Activated CD4-positive, alpha-beta memory T cell treated with anti-CD3 and anti-CD28 coated beads for 36 hours (primary cell): ENCODE data around the gene APBA2. TPM values are rescaled to one million over a fixed set of nuclear protein-coding genes. Genes with fewer than 3 reads are reported as not detected.

Experiments
- CTCF ChIA-PET: fragments of 350-600 bp; sonication (Branson Sonifier 250); formaldehyde crosslinking; loops from one replicate; lab custom pipeline; 2021; ENCODE audit warnings: antibody characterized with exemption, inconsistent platforms; lab: Charles Lee
- POLR2A ChIA-PET: fragments of 350-600 bp; sonication (Branson Sonifier 250); formaldehyde crosslinking; loops from one replicate; lab custom pipeline; 2021; ENCODE audit warnings: antibody characterized with exemption; lab: Charles Lee
- DNase-seq: peaks from one replicate; pipeline ENCODE4 v3.0.0-alpha.2; 2020
- H3K27ac Mint-ChIP-seq: one replicate; pipeline ENCODE4 v1.8.0; 2021; ENCODE audit warnings: mixed read lengths
- H3K27me3 Mint-ChIP-seq: one replicate; pipeline ENCODE4 v1.8.0; 2021; ENCODE audit warnings: mixed read lengths
- H3K36me3 Mint-ChIP-seq: one replicate; pipeline ENCODE4 v1.8.0; 2021; ENCODE audit warnings: mixed read lengths
- H3K4me1 Mint-ChIP-seq: one replicate; pipeline ENCODE4 v1.8.0; 2021; ENCODE audit warnings: low read depth, mixed read lengths
- H3K4me3 Mint-ChIP-seq: one replicate; pipeline ENCODE4 v1.8.0; 2021; ENCODE audit warnings: mild to moderate bottlenecking, mixed read lengths
- H3K9me3 Mint-ChIP-seq: one replicate; pipeline ENCODE4 v1.8.0; 2021; ENCODE audit warnings: mixed read lengths
- intact Hi-C: fragments of 100-400 bp; cut with micrococcal nuclease; formaldehyde crosslinking; loops from one replicate; pipeline ENCODE4 v1.15.1; 2023
- total RNA-seq, 2 experiments: library from RNA; stranded (reverse); gene quantifications; one replicate each; pipeline ENCODE4 v1.2.3, GENCODE V29; 2021

APBA2 gene
- total RNA-seq, 2 experiments from 2014 or later: 6.4 to 8.9 TPM

DNA sequence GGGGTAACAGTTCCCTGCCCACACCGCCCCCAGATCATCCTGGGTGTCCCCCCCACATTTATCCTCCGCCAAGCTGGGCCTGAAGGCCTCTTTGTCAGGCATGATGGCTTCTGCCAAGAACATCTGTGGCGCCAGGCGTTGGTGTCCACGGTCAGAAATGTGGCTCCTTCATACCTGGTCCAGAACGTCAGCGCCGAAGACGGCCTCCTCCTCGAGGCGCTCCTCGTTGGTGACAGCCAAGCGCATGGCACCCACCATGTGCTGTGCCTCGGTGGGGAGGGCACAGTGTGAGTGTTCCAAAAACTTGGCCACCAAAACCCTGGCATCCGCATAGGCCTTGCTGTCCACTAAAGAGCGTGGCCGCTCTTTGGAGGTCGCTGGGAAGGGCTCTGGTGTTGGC is 237.4 kb downstream of the APBA2 start:
- DNase-seq: no peak

DNA sequence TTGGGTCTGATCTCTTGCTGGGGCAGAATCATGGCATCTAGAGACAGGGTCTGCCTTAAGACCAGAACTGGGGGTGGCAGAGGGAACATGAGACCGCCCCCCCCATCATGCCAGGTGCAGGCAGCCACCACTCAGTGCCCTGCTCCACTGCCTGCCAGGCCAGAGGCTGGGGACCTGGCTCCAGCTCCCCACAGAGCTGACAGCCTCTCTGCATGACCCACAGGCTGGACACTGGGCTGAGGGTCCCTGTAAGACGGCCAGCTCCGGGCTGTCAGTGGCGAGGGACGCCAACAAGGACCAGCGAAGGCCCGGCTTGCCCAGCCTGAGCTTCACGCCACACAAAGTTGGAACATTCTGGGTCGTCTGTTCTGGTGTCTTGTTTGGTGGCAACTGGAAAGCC is 238.2 kb downstream of the APBA2 start:
- no peaks in the 10 kb centered on the region for H3K27me3 Mint-ChIP-seq
- no peaks in the 10 kb centered on the region for H3K4me1 Mint-ChIP-seq
- no peaks in the 10 kb centered on the region for H3K36me3 Mint-ChIP-seq
- H3K4me3 Mint-ChIP-seq: no peak overlapping the region
- ChIA-PET CTCF (interaction anchor here (1.7 kb wide), 1 partner anchor 22 kb away, joined by 3 read pairs; no protein-coding TSS in a partner anchor), POLR2A (no interaction called here)
- intact Hi-C loops: no loop called here
- H3K27ac Mint-ChIP-seq: no peak overlapping the region
- DNase-seq: no peak
- H3K9me3 Mint-ChIP-seq: no peaks in the 10 kb centered on the region

More for the DNA sequence above, 237.4 kb downstream of the APBA2 start:
- Mint-ChIP-seq H3K9me3 (no peaks in the 10 kb centered on the region), H3K27ac (no peak overlapping the region), H3K36me3 (no peaks in the 10 kb centered on the region), H3K27me3 (no peaks in the 10 kb centered on the region), H3K4me1 (no peaks in the 10 kb centered on the region), H3K4me3 (no peak overlapping the region)
- intact Hi-C loops: no loop called here
- CTCF ChIA-PET: no interaction called here
- POLR2A ChIA-PET: no interaction called here

DNA sequence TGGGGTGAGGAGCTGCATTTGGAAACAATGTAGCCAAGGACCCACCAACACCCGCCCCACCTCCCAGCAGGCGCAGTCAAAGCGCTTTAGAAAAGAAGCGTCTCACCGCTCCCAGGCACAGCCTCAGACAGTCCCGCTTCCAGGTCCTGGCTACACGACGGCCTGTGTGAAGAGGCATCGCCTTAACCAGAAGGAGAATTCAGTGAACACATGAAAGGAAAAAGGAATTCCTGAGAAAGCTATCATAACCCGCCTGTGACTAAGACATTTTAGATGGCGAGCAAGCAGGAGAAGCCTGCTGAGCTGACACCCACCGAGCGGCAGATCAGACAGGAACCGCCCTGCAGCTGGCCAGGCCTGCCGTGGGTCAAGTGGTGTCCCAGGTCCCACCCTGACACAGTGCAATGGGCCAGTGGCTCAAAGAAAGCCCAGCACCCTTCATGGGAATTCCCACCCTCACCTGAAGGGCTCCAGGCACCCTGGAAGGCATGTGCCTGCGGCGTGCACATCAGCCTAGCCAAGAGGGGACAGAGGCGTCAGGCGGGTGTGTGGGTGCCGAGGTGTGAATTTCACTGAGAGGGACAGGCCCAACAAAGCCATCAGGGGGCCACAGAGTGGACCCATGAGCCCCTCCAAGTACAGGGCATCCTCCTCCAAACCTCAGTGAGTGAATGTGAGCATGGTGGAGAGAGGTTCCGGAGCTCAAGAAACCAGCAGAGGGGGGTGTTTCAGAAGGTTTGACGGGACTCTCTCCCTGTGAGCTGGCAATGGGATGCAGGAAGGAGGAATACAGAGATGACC is 239.0 kb downstream of the APBA2 start:
- H3K27me3 Mint-ChIP-seq: no peaks in the 10 kb centered on the region
- H3K4me3 Mint-ChIP-seq: no peak overlapping the region
- no peaks in the 10 kb centered on the region for H3K9me3 Mint-ChIP-seq
- DNase-seq: no peak
- no peaks in the 10 kb centered on the region for H3K4me1 Mint-ChIP-seq
- no peak overlapping the region for H3K27ac Mint-ChIP-seq
- CTCF ChIA-PET: interaction anchor here (1.7 kb wide), 1 partner anchor 23 kb away, joined by 3 read pairs; no protein-coding TSS in a partner anchor
- intact Hi-C loops: no loop called here
- H3K36me3 Mint-ChIP-seq: no peaks in the 10 kb centered on the region
- POLR2A ChIA-PET: no interaction called here

DNA sequence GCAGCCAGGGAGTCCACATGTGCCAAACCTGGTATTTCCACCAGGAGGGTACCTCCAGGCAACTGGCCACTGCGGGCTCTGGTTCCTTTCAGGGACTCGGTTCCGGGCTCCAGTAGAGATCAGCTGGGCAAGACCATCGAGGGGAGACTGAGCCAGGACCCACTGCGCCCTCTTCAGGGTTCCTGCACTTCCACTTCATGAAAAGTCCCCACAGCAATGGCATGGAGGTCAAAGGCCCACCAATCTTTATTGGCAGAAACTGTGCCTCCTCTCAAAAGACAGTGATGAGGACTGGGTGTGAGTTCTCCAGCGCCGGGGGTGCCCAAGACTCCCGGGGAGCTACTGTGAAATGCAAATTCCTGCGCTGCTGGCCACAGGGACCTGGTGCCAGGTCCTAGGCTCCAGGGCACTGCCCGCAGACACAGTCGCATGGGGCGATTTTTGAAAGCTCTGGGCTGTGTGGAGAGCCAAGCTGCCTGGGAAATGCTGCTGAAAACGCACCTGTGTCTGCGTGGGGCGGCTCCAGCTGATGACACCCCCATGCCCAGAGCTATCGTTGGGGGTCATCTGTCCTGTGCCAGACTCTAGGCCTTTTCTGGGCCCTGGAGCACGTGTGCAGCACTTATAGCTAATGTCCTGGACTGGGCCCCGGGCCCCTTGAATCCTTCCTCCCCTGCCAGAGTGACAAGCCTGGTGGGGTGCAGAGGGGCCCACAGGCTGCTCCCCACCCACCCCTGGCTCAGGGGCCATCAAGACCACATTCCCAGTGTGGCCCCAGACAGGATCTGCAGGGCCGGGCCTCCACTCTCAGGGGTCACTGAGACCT is 239.8 kb downstream of the APBA2 start:
- H3K27ac Mint-ChIP-seq: no peak overlapping the region
- no peaks in the 10 kb centered on the region for H3K27me3 Mint-ChIP-seq
- no peaks in the 10 kb centered on the region for H3K4me1 Mint-ChIP-seq
- no peaks in the 10 kb centered on the region for H3K9me3 Mint-ChIP-seq
- no peaks in the 10 kb centered on the region for H3K36me3 Mint-ChIP-seq
- DNase-seq: no peak
- H3K4me3 Mint-ChIP-seq: no peak overlapping the region
- CTCF ChIA-PET: interaction anchor here (1.7 kb wide), 1 partner anchor 24 kb away, joined by 3 read pairs; no protein-coding TSS in a partner anchor
- intact Hi-C loops: no loop called here
- POLR2A ChIA-PET: no interaction called here

DNA sequence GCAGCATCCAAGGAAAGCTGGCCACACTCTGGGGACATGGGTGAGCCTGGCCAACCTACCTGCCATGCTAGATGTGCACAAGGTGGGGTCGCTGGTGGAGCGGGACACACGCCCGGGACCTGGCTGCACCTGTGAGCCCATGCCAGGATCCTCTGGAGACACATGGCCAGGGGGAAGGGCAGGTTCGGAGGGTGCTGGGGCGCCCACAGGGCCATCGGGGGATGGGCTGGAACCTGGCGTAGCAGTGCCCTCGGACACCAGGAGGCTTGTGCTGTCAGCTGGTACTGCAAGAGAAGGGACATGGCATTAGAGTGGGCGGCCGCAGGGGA is 240.4 kb downstream of the APBA2 start:
- H3K9me3 Mint-ChIP-seq: no peaks in the 10 kb centered on the region
- no peak overlapping the region for H3K27ac Mint-ChIP-seq
- H3K36me3 Mint-ChIP-seq: no peaks in the 10 kb centered on the region
- DNase-seq: no peak
- ChIA-PET CTCF (no interaction called here), POLR2A (no interaction called here)
- intact Hi-C loops: no loop called here
- H3K4me1 Mint-ChIP-seq: no peaks in the 10 kb centered on the region
- H3K27me3 Mint-ChIP-seq: no peaks in the 10 kb centered on the region
- H3K4me3 Mint-ChIP-seq: no peak overlapping the region

DNA sequence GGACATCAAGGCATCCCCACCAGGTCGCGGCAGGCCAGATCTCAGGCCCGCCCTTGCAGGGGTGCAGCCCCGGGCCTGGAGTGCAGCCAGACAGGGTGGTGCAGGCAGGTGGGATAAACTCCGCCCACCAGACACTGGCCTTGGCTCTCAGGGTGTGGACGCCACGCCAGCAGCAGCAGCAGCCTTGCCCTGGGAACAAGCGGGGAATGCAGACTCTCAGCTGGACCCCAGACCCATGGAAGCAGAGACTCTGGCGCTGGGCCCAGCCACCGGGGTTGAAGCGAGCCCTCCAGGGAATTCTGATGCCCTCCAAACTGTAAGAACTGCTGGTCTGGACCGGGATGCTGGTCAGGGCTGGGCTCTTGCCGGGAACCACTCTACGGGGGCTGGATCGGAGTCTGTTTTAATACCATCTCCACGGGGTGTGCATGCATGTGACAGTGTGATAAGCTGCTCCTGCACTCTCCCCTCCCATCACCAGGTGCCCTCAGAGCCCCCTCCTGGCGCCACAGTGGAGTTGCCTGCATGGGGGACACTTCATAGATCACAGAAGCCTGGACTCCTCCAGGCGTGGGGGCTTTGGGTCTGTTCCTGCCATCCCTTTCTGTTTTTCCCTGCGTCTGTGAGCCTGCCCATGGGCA is 241.2 kb downstream of the APBA2 start:
- Mint-ChIP-seq H3K9me3 (no peaks in the 10 kb centered on the region), H3K27me3 (no peaks in the 10 kb centered on the region), H3K27ac (no peak overlapping the region), H3K4me1 (no peaks in the 10 kb centered on the region), H3K4me3 (no peak overlapping the region), H3K36me3 (no peaks in the 10 kb centered on the region)
- CTCF ChIA-PET: no interaction called here
- intact Hi-C loops: no loop called here
- POLR2A ChIA-PET: no interaction called here
- no peak for DNase-seq

DNA sequence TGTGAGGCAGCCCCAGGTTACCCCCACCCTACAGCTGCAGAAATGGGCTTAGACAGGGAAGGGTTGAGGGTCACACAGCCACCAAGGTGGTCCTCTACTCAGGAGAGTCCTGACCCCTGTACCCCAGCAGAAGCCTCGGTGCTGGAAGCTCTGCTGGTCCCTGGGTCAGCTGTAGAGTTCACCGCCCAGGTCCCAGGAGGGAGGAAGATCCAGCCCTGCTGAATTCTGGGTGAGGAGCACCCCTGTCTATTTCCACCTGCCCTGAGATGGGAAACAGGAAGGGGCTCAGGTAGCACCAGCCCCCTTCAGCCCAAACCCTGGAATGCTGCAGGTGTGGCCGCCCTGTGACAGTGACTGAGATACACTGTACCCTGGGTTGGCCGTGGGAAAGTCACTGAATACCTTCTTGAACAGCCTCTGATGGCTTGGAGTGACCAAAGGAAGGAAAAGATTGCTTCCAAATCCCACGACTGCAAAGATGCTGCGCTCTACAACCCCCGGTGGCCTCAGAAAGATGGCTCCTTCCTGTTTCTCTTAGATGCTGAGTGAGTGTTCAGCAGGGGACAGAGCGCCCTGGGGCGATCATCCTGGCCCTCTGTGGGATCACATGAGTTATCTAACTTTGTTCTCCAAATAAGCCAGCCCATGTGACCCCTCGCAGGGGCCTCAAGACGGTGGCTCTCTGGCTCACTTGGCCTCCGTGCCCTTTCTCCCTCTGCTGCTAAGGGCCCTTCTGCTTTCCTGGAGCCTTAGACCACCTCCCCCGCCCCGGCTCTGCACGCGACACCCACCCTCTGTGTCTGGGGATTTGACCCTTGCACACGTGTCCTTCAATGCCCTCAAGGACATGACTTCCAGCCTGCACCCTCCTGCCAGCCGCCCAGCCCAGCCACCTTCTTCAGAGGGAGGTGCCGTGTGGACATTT is 242.0 kb downstream of the APBA2 start:
- intact Hi-C loops: no loop called here
- no peak for DNase-seq
- Mint-ChIP-seq H3K36me3 (no peaks in the 10 kb centered on the region), H3K4me3 (no peak overlapping the region), H3K4me1 (no peaks in the 10 kb centered on the region), H3K27ac (no peak overlapping the region), H3K27me3 (no peaks in the 10 kb centered on the region), H3K9me3 (no peaks in the 10 kb centered on the region)
- CTCF ChIA-PET: interaction anchor here (1.4 kb wide), 1 partner anchor 14 kb away, joined by 3 read pairs; no protein-coding TSS in a partner anchor
- POLR2A ChIA-PET: no interaction called here

DNA sequence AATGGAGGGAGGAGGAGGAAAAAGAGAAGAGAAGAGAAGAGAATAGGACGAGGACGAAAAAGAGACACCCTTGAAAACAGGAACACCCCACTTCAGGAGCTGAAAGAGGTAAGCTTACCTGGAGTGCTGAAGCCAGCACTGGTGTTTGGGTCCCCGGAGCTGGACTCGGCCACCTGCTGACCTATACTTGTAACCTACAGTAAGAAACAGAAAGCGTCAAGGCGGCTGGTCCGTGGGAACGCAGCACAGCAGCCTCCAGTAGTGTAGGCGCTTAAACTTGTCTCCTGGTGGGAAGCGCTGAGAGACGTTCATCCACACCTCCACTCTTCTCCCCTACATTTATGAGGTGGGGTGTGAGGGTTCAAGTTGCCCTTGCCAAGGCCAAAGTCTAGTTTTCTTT is 242.9 kb downstream of the APBA2 start:
- H3K9me3 Mint-ChIP-seq: no peaks in the 10 kb centered on the region
- H3K36me3 Mint-ChIP-seq: no peaks in the 10 kb centered on the region
- H3K4me3 Mint-ChIP-seq: no peak overlapping the region
- no peaks in the 10 kb centered on the region for H3K27me3 Mint-ChIP-seq
- intact Hi-C loops: no loop called here
- no peak overlapping the region for H3K27ac Mint-ChIP-seq
- ChIA-PET CTCF (interaction anchor here (0.9 to 1.4 kb wide), 2 partner anchors 13 to 29 kb away, joined by 3 to 4 read pairs; no protein-coding TSS in a partner anchor), POLR2A (no interaction called here)
- no peaks in the 10 kb centered on the region for H3K4me1 Mint-ChIP-seq
- DNase-seq: no peak

DNA sequence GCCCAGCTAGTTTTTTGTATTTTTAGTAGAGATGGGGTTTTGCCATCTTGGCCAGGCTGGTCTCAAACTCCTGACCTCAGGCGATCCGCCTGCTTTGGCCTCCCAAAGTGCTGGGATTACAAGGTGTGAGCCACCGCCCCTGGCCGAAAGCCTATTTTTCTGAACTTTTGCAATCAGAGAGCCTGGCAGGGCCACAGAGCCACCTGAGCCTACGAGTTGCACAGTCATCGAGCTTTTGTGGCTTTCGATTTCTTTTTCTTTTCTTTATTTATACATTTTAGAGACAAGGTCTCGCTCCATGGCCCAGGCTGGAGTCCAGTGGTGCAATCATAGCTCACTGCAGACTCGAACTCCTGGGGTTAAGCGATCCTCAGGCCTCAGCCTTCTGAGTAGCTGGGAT is 243.4 kb downstream of the APBA2 start:
- Mint-ChIP-seq H3K9me3 (no peaks in the 10 kb centered on the region), H3K27ac (no peak overlapping the region), H3K4me1 (no peaks in the 10 kb centered on the region), H3K36me3 (no peaks in the 10 kb centered on the region), H3K4me3 (no peak overlapping the region), H3K27me3 (no peaks in the 10 kb centered on the region)
- POLR2A ChIA-PET: no interaction called here
- intact Hi-C loops: no loop called here
- CTCF ChIA-PET: interaction anchor here (0.8 to 1.4 kb wide), 4 partner anchors 9 to 30 kb away, joined by 3 to 6 read pairs (median 4); no protein-coding TSS in a partner anchor
- no peak for DNase-seq

DNA sequence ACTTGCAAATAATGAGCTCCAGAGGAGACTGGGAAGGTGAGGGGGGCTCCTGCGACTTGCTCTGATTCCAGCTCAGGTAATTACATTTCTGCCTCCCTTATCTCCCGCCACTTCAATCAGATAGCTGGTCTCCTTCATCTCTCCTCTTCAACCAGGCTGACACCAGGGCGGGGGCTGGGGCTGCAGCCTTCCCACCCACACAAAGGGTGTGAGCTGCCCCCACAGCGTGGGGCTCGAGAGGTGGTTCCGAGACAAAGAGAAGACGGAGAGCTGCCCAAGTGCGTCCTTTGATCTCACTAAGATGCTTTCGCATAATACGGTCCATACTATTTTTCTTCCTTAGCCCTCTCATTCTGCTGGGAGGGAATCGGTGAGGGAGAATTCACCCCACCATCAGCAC is 244.2 kb downstream of the APBA2 start:
- no peaks in the 10 kb centered on the region for H3K36me3 Mint-ChIP-seq
- no peak overlapping the region for H3K27ac Mint-ChIP-seq
- no peak overlapping the region for H3K4me3 Mint-ChIP-seq

DNA sequence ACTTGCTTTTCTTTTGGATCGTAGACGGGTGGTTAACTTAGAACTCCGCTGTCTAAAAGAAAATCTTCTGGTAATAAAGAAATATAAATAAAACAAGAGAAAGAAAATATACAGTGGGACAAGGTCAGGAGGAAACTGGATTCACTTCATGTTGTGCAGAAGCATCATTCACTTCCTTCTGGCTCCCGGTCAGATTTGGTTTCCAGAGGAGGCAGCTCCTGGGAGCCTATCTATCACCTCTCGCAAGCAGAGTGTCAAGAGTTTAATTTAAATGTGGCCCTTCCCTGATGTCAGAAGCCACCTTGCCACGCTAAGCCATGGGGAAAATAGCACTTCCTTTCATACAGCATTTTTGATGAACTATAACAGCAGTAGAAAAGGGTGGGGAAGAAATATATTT is 244.7 kb downstream of the APBA2 start:
- ChIA-PET CTCF (interaction anchor here (1.5 kb wide), 1 partner anchor 10 kb away, joined by 3 read pairs; no protein-coding TSS in a partner anchor), POLR2A (no interaction called here)
- intact Hi-C loops: no loop called here
- DNase-seq: no peak
- Mint-ChIP-seq H3K4me3 (no peak overlapping the region), H3K27ac (no peak overlapping the region), H3K27me3 (no peaks in the 10 kb centered on the region), H3K4me1 (no peaks in the 10 kb centered on the region), H3K9me3 (no peaks in the 10 kb centered on the region), H3K36me3 (no peaks in the 10 kb centered on the region)

More for the DNA sequence above, 244.2 kb downstream of the APBA2 start:
- no peaks in the 10 kb centered on the region for H3K27me3 Mint-ChIP-seq
- CTCF ChIA-PET: interaction anchor here (0.8 to 1.5 kb wide), 2 partner anchors 10 to 28 kb away, joined by 3 to 6 read pairs; no protein-coding TSS in a partner anchor
- no peaks in the 10 kb centered on the region for H3K9me3 Mint-ChIP-seq
- no peaks in the 10 kb centered on the region for H3K4me1 Mint-ChIP-seq
- DNase-seq: no peak
- intact Hi-C loops: no loop called here
- POLR2A ChIA-PET: no interaction called here
